HFF-Myc (cell line): Measurements from ENCODE around the gene SCN11A.

Experiments
- DNase-seq: peaks from one replicate; pipeline ENCODE4 v3.0.0-alpha.2; 2011; ENCODE audit warnings: low read depth; ENCODE audit errors: extremely low read depth
- H3K4me3 ChIP-seq: replicated peaks from 2 replicates; pipeline ENCODE4 v1.5.1; 2011; ENCODE audit warnings: low read depth, mild to moderate bottlenecking, control low read depth, low read length
- TF ChIP-seq, protein P1 (sequence below): IDR thresholded peaks from 2 replicates; pipeline ENCODE4 v1.5.1; 2012; ENCODE audit warnings: mild to moderate bottlenecking, low read depth, low read length, control low read depth; ENCODE audit errors: missing control alignments

The SCN11A gene

GRCh38 chr3:39025222-39025970 is 26.3 kb downstream of the SCN11A start:
- no peak overlapping the region for H3K4me3 ChIP-seq
- DNase-seq, result no peak
- TF ChIP-seq, protein P1, sequence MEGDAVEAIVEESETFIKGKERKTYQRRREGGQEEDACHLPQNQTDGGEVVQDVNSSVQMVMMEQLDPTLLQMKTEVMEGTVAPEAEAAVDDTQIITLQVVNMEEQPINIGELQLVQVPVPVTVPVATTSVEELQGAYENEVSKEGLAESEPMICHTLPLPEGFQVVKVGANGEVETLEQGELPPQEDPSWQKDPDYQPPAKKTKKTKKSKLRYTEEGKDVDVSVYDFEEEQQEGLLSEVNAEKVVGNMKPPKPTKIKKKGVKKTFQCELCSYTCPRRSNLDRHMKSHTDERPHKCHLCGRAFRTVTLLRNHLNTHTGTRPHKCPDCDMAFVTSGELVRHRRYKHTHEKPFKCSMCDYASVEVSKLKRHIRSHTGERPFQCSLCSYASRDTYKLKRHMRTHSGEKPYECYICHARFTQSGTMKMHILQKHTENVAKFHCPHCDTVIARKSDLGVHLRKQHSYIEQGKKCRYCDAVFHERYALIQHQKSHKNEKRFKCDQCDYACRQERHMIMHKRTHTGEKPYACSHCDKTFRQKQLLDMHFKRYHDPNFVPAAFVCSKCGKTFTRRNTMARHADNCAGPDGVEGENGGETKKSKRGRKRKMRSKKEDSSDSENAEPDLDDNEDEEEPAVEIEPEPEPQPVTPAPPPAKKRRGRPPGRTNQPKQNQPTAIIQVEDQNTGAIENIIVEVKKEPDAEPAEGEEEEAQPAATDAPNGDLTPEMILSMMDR, result no peak

DNA sequence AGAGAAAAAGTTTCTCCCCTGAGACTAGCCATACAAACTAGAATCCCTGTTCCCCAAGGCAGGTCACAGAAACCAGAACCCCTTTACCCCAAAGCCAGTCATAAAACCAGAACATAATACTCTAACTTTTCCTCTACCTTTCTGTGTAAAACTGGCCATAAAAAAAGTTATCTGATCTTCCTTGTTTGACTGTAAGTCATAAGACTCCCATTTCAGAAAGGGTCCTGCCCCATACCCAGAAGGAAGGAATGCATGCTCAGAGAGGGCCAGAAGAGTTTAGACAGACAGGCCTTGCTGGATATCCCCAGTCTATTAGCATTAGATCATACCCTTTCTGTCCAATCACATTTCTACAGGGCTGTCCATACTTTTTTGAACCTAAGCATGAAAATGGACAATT is 27.2 kb downstream of the SCN11A start:
- DNase-seq, result no peak
- TF ChIP-seq, protein P1, result no peak
- H3K4me3 ChIP-seq, result no peak overlapping the region

DNA sequence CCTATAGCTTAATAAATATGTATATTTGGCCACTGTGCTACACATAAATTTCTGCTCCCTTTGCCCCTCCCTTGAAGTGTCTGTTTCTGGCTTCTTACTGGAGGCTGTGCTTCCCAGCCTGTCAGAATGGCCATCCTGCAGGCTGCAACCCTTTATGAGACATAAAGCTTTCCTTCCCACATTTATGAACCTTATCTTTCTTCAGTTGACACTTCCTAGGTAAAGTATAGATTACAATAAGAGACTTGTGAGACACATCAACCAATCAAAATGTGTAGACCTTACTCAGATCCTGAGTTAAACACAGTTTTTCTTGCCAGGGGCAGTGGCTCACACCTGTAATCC is 29.5 kb downstream of the SCN11A start:
- DNase-seq, result no peak
- TF ChIP-seq, protein P1, result no peak
- no peak overlapping the region for H3K4me3 ChIP-seq

DNA sequence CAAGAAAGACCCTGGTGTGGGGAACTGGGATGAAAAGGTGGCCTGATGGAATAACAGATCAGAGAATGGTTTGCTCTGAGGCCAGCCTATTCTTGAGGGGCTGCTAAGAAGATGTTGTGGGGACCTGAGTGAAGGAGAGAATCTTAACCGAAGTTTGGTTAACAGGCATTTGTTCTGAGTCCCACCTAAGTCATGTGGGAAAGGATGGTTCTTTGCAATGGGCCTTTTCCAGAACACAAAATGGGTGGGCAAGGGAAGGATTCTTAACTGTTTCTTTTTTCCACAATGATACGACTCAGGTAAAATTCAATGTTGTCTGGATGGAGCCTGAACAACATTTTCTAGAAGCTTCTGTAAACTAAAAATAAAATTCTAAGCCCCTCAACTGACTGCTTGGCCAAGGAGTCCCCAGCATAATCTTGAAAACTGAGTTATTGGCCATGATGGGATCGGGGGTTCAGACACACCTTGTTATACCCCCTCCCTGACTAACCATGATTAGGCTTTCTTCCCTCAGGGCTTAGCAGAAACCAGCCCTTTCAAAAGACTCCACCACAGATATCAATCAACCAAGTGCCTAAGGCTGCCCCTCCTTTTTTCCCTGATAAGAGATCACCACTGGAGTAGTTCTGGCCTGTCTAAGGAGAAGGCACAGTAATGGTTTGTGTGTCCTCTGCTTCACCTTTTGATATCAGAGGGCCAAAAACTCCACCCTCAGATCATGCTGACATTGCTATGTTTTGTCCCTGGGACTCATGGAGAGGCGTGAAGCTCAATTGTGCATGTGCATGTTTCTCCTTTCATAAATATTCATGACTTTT is 30.1 kb downstream of the SCN11A start:
- no peak for DNase-seq
- TF ChIP-seq, protein P1, result no peak
- H3K4me3 ChIP-seq, result no peak overlapping the region

DNA sequence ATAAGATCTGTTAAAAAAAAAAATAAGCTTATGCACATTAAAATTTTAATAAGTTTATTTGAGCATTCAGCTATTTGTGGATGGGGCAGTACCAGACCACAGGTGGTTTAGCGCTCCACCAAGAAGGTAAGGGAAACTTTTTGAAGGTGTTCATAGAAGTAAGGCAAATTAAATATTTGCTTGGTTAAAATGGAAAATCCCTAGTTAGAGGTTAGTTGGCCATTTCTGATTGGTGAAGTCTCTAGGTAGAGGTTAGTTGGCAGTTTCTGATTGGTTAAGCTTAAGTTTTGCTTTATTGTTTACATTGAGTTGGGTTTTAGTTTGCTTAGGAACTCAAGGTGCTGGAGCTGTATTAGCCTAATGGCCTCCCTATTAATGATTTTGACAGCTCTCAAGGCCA is 30.7 kb downstream of the SCN11A start:
- TF ChIP-seq, protein P1, result no peak

GRCh38 chr3:39019299-39019698 is 32.4 kb downstream of the SCN11A start:
- TF ChIP-seq, protein P1, result no peak
- no peak overlapping the region for H3K4me3 ChIP-seq
- no peak for DNase-seq

More for the DNA sequence above, 30.7 kb downstream of the SCN11A start:
- DNase-seq, result no peak
- H3K4me3 ChIP-seq, result no peak overlapping the region
